SK-N-MC (cell line): ENCODE results near the gene VSIG10L.

Experiments
- EZH2 ChIP-seq: fragments of 200-600 bp; sonication (generic); IDR thresholded peaks from one replicate; pipeline ENCODE4 v1.6.1; 2017; ENCODE audit warnings: antibody characterized with exemption
- POLR2AphosphoS5 ChIP-seq: IDR thresholded peaks from 2 replicates; pipeline ENCODE4 v1.6.1; 2012; ENCODE audit warnings: mild to moderate bottlenecking, low read depth, low read length, borderline replicate concordance

DNA sequence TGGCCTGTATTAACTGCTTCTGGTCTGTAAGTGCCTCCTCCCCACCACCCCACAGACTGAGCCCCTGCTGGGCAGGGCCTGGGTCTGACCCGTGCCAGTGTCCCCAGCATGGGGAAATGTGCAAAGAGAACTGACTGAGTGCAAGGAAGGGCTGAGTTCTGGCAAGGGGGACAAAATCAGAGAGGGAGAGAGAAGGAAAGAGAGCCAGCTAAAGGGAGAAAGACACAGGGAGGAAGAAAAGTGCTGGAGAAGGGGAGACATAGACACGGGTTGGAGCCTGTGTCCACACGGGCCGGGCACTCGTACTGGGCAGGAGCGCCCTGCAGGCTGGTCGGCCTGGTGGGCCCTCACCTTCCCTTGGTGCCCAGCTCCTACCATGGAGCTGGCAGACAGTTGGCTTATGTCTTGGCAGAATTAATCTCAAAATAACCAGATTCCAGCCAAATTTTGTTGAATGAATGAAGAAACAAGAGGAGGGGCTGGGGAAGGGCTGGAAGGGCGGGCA is 29.3 kb upstream of the VSIG10L start:
- TF ChIP-seq POLR2AphosphoS5: no peak
- no peak for TF ChIP-seq EZH2
